Uterus (tissue), 4 donors: ENCODE measurements around the gene MYO1A. TPM values are rescaled to one million over a fixed set of nuclear protein-coding genes. Genes with fewer than 3 reads are reported as not detected.
A peak's percentile ranks its signal among the peaks of the same experiment; 100 is the strongest.

Experiments used
- DNase-seq, 2 donors: peaks; one replicate each; pipeline ENCODE4 v3.0.0-alpha.2; 2019 to 2020
- H3K27ac ChIP-seq, 2 donors: fragments of 200-600 bp; sonication (generic); 1 replicate in 1 of 2; 2 replicates in 1 of 2; pipeline ENCODE4 v1.5.1; 2016 to 2018
- H3K27me3 ChIP-seq, 2 donors: fragments of 200-600 bp; sonication (generic); one replicate each; pipeline ENCODE4 v1.5.1; 2018 to 2019; ENCODE audit warnings: control low read depth in 1 of 2
- H3K36me3 ChIP-seq, 2 donors: fragments of 200-600 bp; sonication (generic); one replicate each; pipeline ENCODE4 v1.5.1; 2019; ENCODE audit warnings: control low read depth in 1 of 2
- H3K4me1 ChIP-seq, 2 donors: fragments of 200-600 bp; sonication (generic); one replicate each; pipeline ENCODE4 v1.5.1; 2018 to 2019; ENCODE audit warnings: control low read depth in 1 of 2
- H3K4me3 ChIP-seq, 2 donors: fragments of 200-600 bp; sonication (generic); 1 replicate in 1 of 2; 2 replicates in 1 of 2; pipeline ENCODE4 v1.5.1; 2018 to 2019; ENCODE audit warnings: mild to moderate bottlenecking in 1 of 2
- H3K9me3 ChIP-seq, 2 donors: fragments of 200-600 bp; sonication (generic); one replicate each; pipeline ENCODE4 v1.5.1; 2019; ENCODE audit warnings: control low read depth in 1 of 2
- CTCF ChIP-seq, 4 experiments: fragments of 200-600 bp in 2 of 4; fragments of 450-650 bp in 2 of 4; sonication (generic) in 2 of 4; IDR thresholded peaks; one replicate each; pipeline ENCODE4 v1.5.1; 2016 to 2019; ENCODE audit warnings: antibody characterized with exemption in 4 of 4, mild to moderate bottlenecking in 2 of 4, moderate library complexity in 1 of 4
- POLR2A ChIP-seq, 2 donors: fragments of 450-650 bp; IDR thresholded peaks; one replicate each; pipeline ENCODE4 v1.6.1; 2016; ENCODE audit warnings: antibody characterized with exemption in 2 of 2, mild to moderate bottlenecking in 1 of 2, moderate library complexity in 1 of 2
- intact Hi-C: fragments of 100-400 bp; cut with DNase I; formaldehyde crosslinking; loops from one replicate; pipeline ENCODE4 v1.15.1; 2023; ENCODE audit warnings: low total_unique reads
- total RNA-seq, 4 donors: library from RNA; depleted of rRNA in 3 of 4; stranded (reverse); fragments of >200 nt in 3 of 4; gene quantifications; one replicate each; pipeline versions ENCODE4 v1.1.0 to v1.2.4, GENCODE V29; 2014 to 2023
- donor health status: DM: yes; HTN: yes; CAD: no.

The MYO1A gene
- total RNA-seq, 4 donors from 2014 or later: 0.59 to 1.3 TPM; not detected in 2

GRCh38 chr12:57096099-57096572 lies 46.2 kb upstream of the MYO1A start:
- TF ChIP-seq CTCF (IDR thresholded peaks at IDR 0.05) (no peak), POLR2A (IDR thresholded peaks at IDR 0.05) (no peak)
- no peaks in the 10 kb centered on the region for H3K27me3 ChIP-seq
- no peaks in the 10 kb centered on the region for H3K36me3 ChIP-seq
- no peaks in the 10 kb centered on the region for H3K9me3 ChIP-seq
- no peak overlapping the region for H3K27ac ChIP-seq
- intact Hi-C loops: no loop called here
- H3K4me3 ChIP-seq: no peak overlapping the region
- DNase-seq: no peak
- H3K4me1 ChIP-seq: peaks cover 21 to 27% of the 10 kb centered on the region in 2 donors

- DNase-seq: no peak
- H3K4me1 ChIP-seq: peaks cover 22 to 34% of the 10 kb centered on the region in 2 donors
- no peak for TF ChIP-seq POLR2A (IDR thresholded peaks at IDR 0.05)
- TF ChIP-seq CTCF (IDR thresholded peaks at IDR 0.05): no peak
- H3K27ac ChIP-seq: peak overlapping the region; percentile 96 to 99
- no peak overlapping the region for H3K4me3 ChIP-seq
- intact Hi-C loops: no loop called here
- H3K9me3 ChIP-seq: no peaks in the 10 kb centered on the region
- no peaks in the 10 kb centered on the region for H3K36me3 ChIP-seq
- no peaks in the 10 kb centered on the region for H3K27me3 ChIP-seq
Observed at GRCh38 chr12:57095440-57095839, 45.5 kb upstream of the MYO1A start.

- H3K36me3 ChIP-seq: no peaks in the 10 kb centered on the region
Observed at GRCh38 chr12:57094208-57095160, 44.6 kb upstream of the MYO1A start.

GRCh38 chr12:57093415-57094207 lies 43.7 kb upstream of the MYO1A start:
- H3K27ac ChIP-seq: peak overlapping the region; percentile 96 to 99
- no peak overlapping the region for H3K4me3 ChIP-seq
- intact Hi-C loops: no loop called here
- no peaks in the 10 kb centered on the region for H3K27me3 ChIP-seq
- TF ChIP-seq POLR2A (IDR thresholded peaks at IDR 0.05) (peak; percentile 16 to 29), CTCF (IDR thresholded peaks at IDR 0.05) (peak; percentile 13 to 47 (median 32))
- DNase-seq: peak; percentile 92 to 94
- H3K4me1 ChIP-seq: peaks cover 22 to 35% of the 10 kb centered on the region in 2 donors
- no peaks in the 10 kb centered on the region for H3K36me3 ChIP-seq
- H3K9me3 ChIP-seq: no peaks in the 10 kb centered on the region

More at GRCh38 chr12:57094208-57095160, 44.6 kb upstream of the MYO1A start:
- Histone ChIP-seq H3K27me3 (no peaks in the 10 kb centered on the region), H3K9me3 (no peaks in the 10 kb centered on the region), H3K27ac (peak overlapping the region; percentile 96 to 99), H3K4me1 (peaks cover 22 to 35% of the 10 kb centered on the region in 2 donors), H3K4me3 (no peak overlapping the region)
- DNase-seq: no peak
- intact Hi-C loops: no loop called here
- TF ChIP-seq POLR2A (IDR thresholded peaks at IDR 0.05) (no peak), CTCF (IDR thresholded peaks at IDR 0.05) (no peak)
